ENCODE results near the gene GRAP2.

GRAP2 gene

GRCh38 chr22:40002935-40003715 is 102.2 kb downstream of the GRAP2 start:
- Histone ChIP-seq H3K4me1 (ENCODE audit: insufficient read depth, low read length) (no peaks in the 10 kb centered on the region), H3K27me3 (ENCODE audit: control insufficient read depth in 1 of 2, insufficient read depth in 2 of 2, low read length in 2 of 2) (peaks cover 0 to 7% of the 10 kb centered on the region in 2 donors), H3K9ac (ENCODE audit: low read length) (no peak overlapping the region), H3K9me3 (ENCODE audit: low read length) (no peaks in the 10 kb centered on the region), H3K36me3 (ENCODE audit: insufficient read depth, low read length) (no peaks in the 10 kb centered on the region), H3K27ac (ENCODE audit: low read depth, low read length) (no peak overlapping the region), H3K4me3 (ENCODE audit: low read depth in 1 of 2, low read length in 2 of 2) (no peak overlapping the region)

GRCh38 chr22:40004836-40005235 is 104.0 kb downstream of the GRAP2 start:
- no peaks in the 10 kb centered on the region for H3K4me1 ChIP-seq (ENCODE audit: insufficient read depth, low read length)
- peaks cover 0 to 21% of the 10 kb centered on the region in 2 donors for H3K27me3 ChIP-seq (ENCODE audit: control insufficient read depth in 1 of 2, insufficient read depth in 2 of 2, low read length in 2 of 2)
- no peak overlapping the region for H3K27ac ChIP-seq (ENCODE audit: low read depth, low read length)
- H3K36me3 ChIP-seq (ENCODE audit: insufficient read depth, low read length): no peaks in the 10 kb centered on the region
- H3K9me3 ChIP-seq (ENCODE audit: low read length): no peaks in the 10 kb centered on the region
- no peak overlapping the region for H3K9ac ChIP-seq (ENCODE audit: low read length)
- no peak overlapping the region for H3K4me3 ChIP-seq (ENCODE audit: low read depth in 1 of 2, low read length in 2 of 2)

GRCh38 chr22:40006641-40007040 is 105.8 kb downstream of the GRAP2 start:
- Histone ChIP-seq H3K4me1 (ENCODE audit: insufficient read depth, low read length) (no peaks in the 10 kb centered on the region), H3K27ac (ENCODE audit: low read depth, low read length) (no peak overlapping the region), H3K9me3 (ENCODE audit: low read length) (no peaks in the 10 kb centered on the region), H3K36me3 (ENCODE audit: insufficient read depth, low read length) (no peaks in the 10 kb centered on the region), H3K27me3 (ENCODE audit: control insufficient read depth in 1 of 2, insufficient read depth in 2 of 2, low read length in 2 of 2) (peaks cover 0 to 25% of the 10 kb centered on the region in 2 donors), H3K9ac (ENCODE audit: low read length) (no peak overlapping the region), H3K4me3 (ENCODE audit: low read depth in 1 of 2, low read length in 2 of 2) (no peak overlapping the region)

- no peak overlapping the region for H3K4me3 ChIP-seq (ENCODE audit: low read depth in 1 of 2, low read length in 2 of 2)
Measured at GRCh38 chr22:40007853-40008710, 107.2 kb downstream of the GRAP2 start.

GRCh38 chr22:40008726-40009291 is 107.9 kb downstream of the GRAP2 start:
- H3K27me3 ChIP-seq (ENCODE audit: control insufficient read depth in 1 of 2, insufficient read depth in 2 of 2, low read length in 2 of 2): peaks cover 0 to 25% of the 10 kb centered on the region in 2 donors
- H3K27ac ChIP-seq (ENCODE audit: low read depth, low read length): no peak overlapping the region
- no peaks in the 10 kb centered on the region for H3K4me1 ChIP-seq (ENCODE audit: insufficient read depth, low read length)

More at GRCh38 chr22:40007853-40008710, 107.2 kb downstream of the GRAP2 start:
- H3K27me3 ChIP-seq (ENCODE audit: control insufficient read depth in 1 of 2, insufficient read depth in 2 of 2, low read length in 2 of 2): peaks cover 0 to 25% of the 10 kb centered on the region in 2 donors
- H3K27ac ChIP-seq (ENCODE audit: low read depth, low read length): no peak overlapping the region
- H3K36me3 ChIP-seq (ENCODE audit: insufficient read depth, low read length): no peaks in the 10 kb centered on the region
- H3K4me1 ChIP-seq (ENCODE audit: insufficient read depth, low read length): no peaks in the 10 kb centered on the region
- no peaks in the 10 kb centered on the region for H3K9me3 ChIP-seq (ENCODE audit: low read length)
- H3K9ac ChIP-seq (ENCODE audit: low read length): no peak overlapping the region

GRCh38 chr22:40009292-40009774 is 108.4 kb downstream of the GRAP2 start:
- no peak overlapping the region for H3K27ac ChIP-seq (ENCODE audit: low read depth, low read length)
- no peak overlapping the region for H3K4me3 ChIP-seq (ENCODE audit: low read depth in 1 of 2, low read length in 2 of 2)
- H3K36me3 ChIP-seq (ENCODE audit: insufficient read depth, low read length): no peaks in the 10 kb centered on the region
- no peaks in the 10 kb centered on the region for H3K9me3 ChIP-seq (ENCODE audit: low read length)
- no peaks in the 10 kb centered on the region for H3K4me1 ChIP-seq (ENCODE audit: insufficient read depth, low read length)
- H3K9ac ChIP-seq (ENCODE audit: low read length): no peak overlapping the region
- peaks cover 0 to 25% of the 10 kb centered on the region in 2 donors for H3K27me3 ChIP-seq (ENCODE audit: control insufficient read depth in 1 of 2, insufficient read depth in 2 of 2, low read length in 2 of 2)

More at GRCh38 chr22:40008726-40009291, 107.9 kb downstream of the GRAP2 start:
- no peak overlapping the region for H3K9ac ChIP-seq (ENCODE audit: low read length)
- H3K36me3 ChIP-seq (ENCODE audit: insufficient read depth, low read length): no peaks in the 10 kb centered on the region
- no peaks in the 10 kb centered on the region for H3K9me3 ChIP-seq (ENCODE audit: low read length)
- no peak overlapping the region for H3K4me3 ChIP-seq (ENCODE audit: low read depth in 1 of 2, low read length in 2 of 2)

- Histone ChIP-seq H3K27ac (ENCODE audit: low read depth, low read length) (no peak overlapping the region), H3K4me1 (ENCODE audit: insufficient read depth, low read length) (no peaks in the 10 kb centered on the region)
Measured at GRCh38 chr22:40009951-40010671, 109.2 kb downstream of the GRAP2 start.

GRCh38 chr22:40010746-40011145 is 109.9 kb downstream of the GRAP2 start:
- Histone ChIP-seq H3K9me3 (ENCODE audit: low read length) (no peaks in the 10 kb centered on the region), H3K4me3 (ENCODE audit: low read depth in 1 of 2, low read length in 2 of 2) (no peak overlapping the region), H3K4me1 (ENCODE audit: insufficient read depth, low read length) (no peaks in the 10 kb centered on the region), H3K27ac (ENCODE audit: low read depth, low read length) (no peak overlapping the region), H3K36me3 (ENCODE audit: insufficient read depth, low read length) (no peaks in the 10 kb centered on the region), H3K27me3 (ENCODE audit: control insufficient read depth in 1 of 2, insufficient read depth in 2 of 2, low read length in 2 of 2) (peaks cover 0 to 25% of the 10 kb centered on the region in 2 donors), H3K9ac (ENCODE audit: low read length) (no peak overlapping the region)

More at GRCh38 chr22:40009951-40010671, 109.2 kb downstream of the GRAP2 start:
- H3K9me3 ChIP-seq (ENCODE audit: low read length): no peaks in the 10 kb centered on the region
- no peaks in the 10 kb centered on the region for H3K36me3 ChIP-seq (ENCODE audit: insufficient read depth, low read length)
- H3K9ac ChIP-seq (ENCODE audit: low read length): no peak overlapping the region
- H3K27me3 ChIP-seq (ENCODE audit: control insufficient read depth in 1 of 2, insufficient read depth in 2 of 2, low read length in 2 of 2): peaks cover 0 to 25% of the 10 kb centered on the region in 2 donors
- H3K4me3 ChIP-seq (ENCODE audit: low read depth in 1 of 2, low read length in 2 of 2): no peak overlapping the region

GRCh38 chr22:40014667-40015248 is 113.9 kb downstream of the GRAP2 start:
- Histone ChIP-seq H3K4me3 (ENCODE audit: low read depth in 1 of 2, low read length in 2 of 2) (no peak overlapping the region), H3K36me3 (ENCODE audit: insufficient read depth, low read length) (no peaks in the 10 kb centered on the region), H3K27ac (ENCODE audit: low read depth, low read length) (no peak overlapping the region), H3K27me3 (ENCODE audit: control insufficient read depth in 1 of 2, insufficient read depth in 2 of 2, low read length in 2 of 2) (peaks cover 0 to 4% of the 10 kb centered on the region in 2 donors), H3K9ac (ENCODE audit: low read length) (no peak overlapping the region), H3K4me1 (ENCODE audit: insufficient read depth, low read length) (no peaks in the 10 kb centered on the region), H3K9me3 (ENCODE audit: low read length) (no peaks in the 10 kb centered on the region)

- Histone ChIP-seq H3K4me1 (ENCODE audit: insufficient read depth, low read length) (no peaks in the 10 kb centered on the region), H3K36me3 (ENCODE audit: insufficient read depth, low read length) (no peaks in the 10 kb centered on the region), H3K4me3 (ENCODE audit: low read depth in 1 of 2, low read length in 2 of 2) (no peak overlapping the region), H3K9ac (ENCODE audit: low read length) (no peak overlapping the region), H3K9me3 (ENCODE audit: low read length) (no peaks in the 10 kb centered on the region), H3K27ac (ENCODE audit: low read depth, low read length) (no peak overlapping the region), H3K27me3 (ENCODE audit: control insufficient read depth in 1 of 2, insufficient read depth in 2 of 2, low read length in 2 of 2) (no peaks in the 10 kb centered on the region)
Measured at GRCh38 chr22:40015358-40015976, 114.6 kb downstream of the GRAP2 start.

Measured in muscle layer of colon (tissue), 2 donors.